HEK293 (cell line): Measurements from ENCODE around the gene GNG14.

Source experiments
- GLI2 ChIP-seq: fragments of 450-650 bp; formaldehyde crosslinking; IDR thresholded peaks from 2 replicates; pipeline ENCODE4; 2017; ENCODE audit warnings: missing biosample characterization, missing genetic modification characterization, low read depth, borderline replicate concordance
- HOXD13 ChIP-seq: sonication (generic); formaldehyde crosslinking; IDR thresholded peaks from 2 replicates; pipeline ENCODE4 v1.8.0; 2022; ENCODE audit warnings: missing genetic modification reagents, borderline replicate concordance
- MYNN ChIP-seq: fragments of 450-650 bp; formaldehyde crosslinking; IDR thresholded peaks from 2 replicates; pipeline ENCODE4 v1.5.1; 2016; ENCODE audit warnings: missing biosample characterization, missing genetic modification characterization, borderline replicate concordance
- OVOL3 ChIP-seq: fragments of 450-650 bp; formaldehyde crosslinking; IDR thresholded peaks from 2 replicates; pipeline ENCODE4 v1.5.1; 2016; ENCODE audit warnings: missing biosample characterization, missing genetic modification characterization
- PATZ1 ChIP-seq: fragments of 450-650 bp; formaldehyde crosslinking; IDR thresholded peaks from 2 replicates; pipeline ENCODE4 v1.5.1; 2016; ENCODE audit warnings: missing biosample characterization, missing genetic modification characterization
- PRDM4 ChIP-seq: fragments of 450-650 bp; formaldehyde crosslinking; IDR thresholded peaks from 2 replicates; pipeline ENCODE4 v1.5.1; 2017; ENCODE audit warnings: missing biosample characterization, missing genetic modification characterization
- TSHZ1 ChIP-seq: fragments of 450-650 bp; formaldehyde crosslinking; IDR thresholded peaks from 2 replicates; pipeline ENCODE4 v1.5.1; 2016; ENCODE audit warnings: missing biosample characterization, missing genetic modification characterization, borderline replicate concordance
- WT1 ChIP-seq: fragments of 450-650 bp; formaldehyde crosslinking; IDR thresholded peaks from 2 replicates; pipeline ENCODE4 v1.5.1; 2016; ENCODE audit warnings: missing biosample characterization, missing genetic modification characterization
- ZNF175 ChIP-seq: fragments of 450-650 bp; formaldehyde crosslinking; IDR thresholded peaks from 2 replicates; pipeline ENCODE4 v1.5.1; 2016; ENCODE audit warnings: missing biosample characterization, missing genetic modification characterization
- ZNF18 ChIP-seq: fragments of 450-650 bp; formaldehyde crosslinking; IDR thresholded peaks from 2 replicates; pipeline ENCODE4 v1.5.1; 2016; ENCODE audit warnings: missing biosample characterization, missing genetic modification characterization
- ZNF23 ChIP-seq: fragments of 450-650 bp; formaldehyde crosslinking; IDR thresholded peaks from 2 replicates; pipeline ENCODE4 v1.5.1; 2016; ENCODE audit warnings: missing biosample characterization, missing genetic modification characterization, borderline replicate concordance
- ZNF248 ChIP-seq: fragments of 450-650 bp; formaldehyde crosslinking; IDR thresholded peaks from 2 replicates; pipeline ENCODE4 v1.5.1; 2017; ENCODE audit warnings: missing biosample characterization, missing genetic modification characterization
- ZNF274 ChIP-seq, 2 experiments: fragments of 200-500 bp in 1 of 2; fragments of 450-650 bp in 1 of 2; sonication (Bioruptor generic) in 1 of 2; formaldehyde crosslinking in 1 of 2; IDR thresholded peaks; 2 replicates each; pipeline versions ENCODE4 v1.5.1 to v1.6.1; 2014 to 2016; ENCODE audit warnings: borderline replicate concordance in 1 of 2, inconsistent platforms in 1 of 2, low read length in 1 of 2, missing biosample characterization in 1 of 2, missing genetic modification characterization in 1 of 2
- ZNF324 ChIP-seq: fragments of 450-650 bp; formaldehyde crosslinking; IDR thresholded peaks from 2 replicates; pipeline ENCODE4 v1.5.1; 2016; ENCODE audit warnings: missing biosample characterization, missing genetic modification characterization
- ZNF362 ChIP-seq: fragments of 450-650 bp; formaldehyde crosslinking; IDR thresholded peaks from 2 replicates; pipeline ENCODE4 v1.5.1; 2016; ENCODE audit warnings: missing biosample characterization, missing genetic modification characterization
- ZNF37A ChIP-seq: fragments of 450-650 bp; IDR thresholded peaks from 2 replicates; pipeline ENCODE4 v1.5.1; 2018; ENCODE audit warnings: missing biosample characterization, missing genetic modification characterization
- ZNF398 ChIP-seq: fragments of 450-650 bp; formaldehyde crosslinking; IDR thresholded peaks from 2 replicates; pipeline ENCODE4 v1.5.1; 2017; ENCODE audit warnings: missing biosample characterization, missing genetic modification characterization
- ZNF426 ChIP-seq: fragments of 450-650 bp; formaldehyde crosslinking; IDR thresholded peaks from 2 replicates; pipeline ENCODE4 v1.5.1; 2017; ENCODE audit warnings: missing biosample characterization, missing genetic modification characterization, mild to moderate bottlenecking, inconsistent platforms, moderate library complexity
- ZNF660 ChIP-seq: fragments of 450-650 bp; IDR thresholded peaks from 2 replicates; pipeline ENCODE4 v1.5.1; 2018; ENCODE audit warnings: missing biosample characterization, mild to moderate bottlenecking, missing genetic modification characterization
- ZNF664 ChIP-seq: fragments of 450-650 bp; formaldehyde crosslinking; IDR thresholded peaks from 2 replicates; pipeline ENCODE4 v1.5.1; 2016; ENCODE audit warnings: missing biosample characterization, missing genetic modification characterization
- ZNF701 ChIP-seq: fragments of 450-650 bp; formaldehyde crosslinking; IDR thresholded peaks from 2 replicates; pipeline ENCODE4 v1.5.1; 2016; ENCODE audit warnings: missing biosample characterization, missing genetic modification characterization
- ZNF707 ChIP-seq: fragments of 450-650 bp; formaldehyde crosslinking; IDR thresholded peaks from 2 replicates; pipeline ENCODE4 v1.5.1; 2016; ENCODE audit warnings: missing biosample characterization, missing genetic modification characterization
- ZNF777 ChIP-seq: fragments of 450-650 bp; formaldehyde crosslinking; IDR thresholded peaks from 2 replicates; pipeline ENCODE4 v1.5.1; 2017; ENCODE audit warnings: missing biosample characterization, missing genetic modification characterization, borderline replicate concordance
- ZNF830 ChIP-seq: fragments of 450-650 bp; IDR thresholded peaks from 2 replicates; pipeline ENCODE4 v1.5.0; 2018; ENCODE audit warnings: missing biosample characterization, missing genetic modification characterization, low read depth, mild to moderate bottlenecking, moderate library complexity

The GNG14 gene

GRCh38 chr19:12733369-12734214 lies 45.8 kb downstream of the GNG14 start (continued):
- TF ChIP-seq ZNF777 = no peak
- TF ChIP-seq ZNF398 = no peak
- TF ChIP-seq ZNF37A (tag by site-specific recombination) = no peak
- TF ChIP-seq WT1 = no peak
- no peak for TF ChIP-seq ZNF707
- no peak for TF ChIP-seq OVOL3 (tag by site-specific recombination)
- no peak for TF ChIP-seq ZNF701
- no peak for TF ChIP-seq TSHZ1 (tag by site-specific recombination)
- no peak for TF ChIP-seq ZNF830 (tag by site-specific recombination)
- no peak for TF ChIP-seq HOXD13 (CRISPR knock-in tag)
- no peak for TF ChIP-seq ZNF324 (tag by site-specific recombination)
- 0 out of 2 replicates have a peak, but pooled peaks have one; percentile 19 for TF ChIP-seq ZNF660 (tag by site-specific recombination)
- no peak for TF ChIP-seq ZNF426
- TF ChIP-seq ZNF175 = no peak
- TF ChIP-seq MYNN (tag by site-specific recombination) = no peak
- peak; percentile 8; the same call in 1 of the 2 replicates for TF ChIP-seq PATZ1 (tag by site-specific recombination)
- no peak for TF ChIP-seq ZNF664 (tag by site-specific recombination)
- no peak for TF ChIP-seq ZNF362 (tag by site-specific recombination)
- TF ChIP-seq PRDM4 (tag by site-specific recombination) = no peak
- no peak for TF ChIP-seq ZNF274 (IDR thresholded peaks at IDR 0.05; ENCODE audit: low read length)
- TF ChIP-seq ZNF274 (tag by site-specific recombination; IDR thresholded peaks at IDR 0.05; ENCODE audit: borderline replicate concordance) = no peak
- no peak for TF ChIP-seq GLI2 (tag by site-specific recombination)
- TF ChIP-seq ZNF248 (tag by site-specific recombination) = no peak
- TF ChIP-seq ZNF18 (tag by site-specific recombination) = no peak
- no peak for TF ChIP-seq ZNF23 (tag by site-specific recombination)
